ENCODE data around the gene MSX2. TPM values are rescaled to one million over a fixed set of nuclear protein-coding genes. Genes with fewer than 3 reads are reported as not detected.

Gene MSX2
- polyA plus RNA-seq, 1 of the 3 experiments (the other 2 are of a cell fraction), result 5.8 TPM

DNA sequence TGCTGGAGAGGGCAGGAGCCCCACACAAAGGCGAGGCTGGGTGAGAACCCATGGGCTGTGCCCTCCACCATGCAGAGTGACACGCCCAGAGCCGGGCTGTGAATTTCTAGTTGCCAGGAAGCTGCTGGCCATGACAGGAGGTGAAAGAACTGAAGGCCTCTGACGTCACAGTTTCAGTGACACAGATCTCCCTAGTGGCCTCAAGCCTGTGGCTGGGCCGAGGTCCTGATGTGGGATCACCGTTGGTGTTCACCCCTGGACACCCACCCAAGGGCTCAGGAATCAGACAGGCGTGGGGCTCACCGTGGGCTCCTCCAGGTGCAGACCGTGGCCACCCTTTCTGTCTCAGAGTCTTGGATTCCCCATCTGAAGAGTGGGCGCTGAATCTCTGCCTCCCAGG, 39.9 kb downstream of the MSX2 start:
- H3K36me3 ChIP-seq (replicated peaks in 1 of 2; ENCODE audit: control insufficient read depth in 1 of 2, insufficient read depth in 2 of 2, low read length in 1 of 2), result no peaks in the 10 kb centered on the region
- H3K27me3 ChIP-seq (ENCODE audit: insufficient read depth), result no peaks in the 10 kb centered on the region
- H3K4me2 ChIP-seq, result no peak overlapping the region
- no peaks in the 10 kb centered on the region for H3K4me1 ChIP-seq (ENCODE audit: control insufficient read depth in 1 of 2, insufficient read depth in 2 of 2, low read depth in 1 of 2, low read length in 1 of 2)
- H3K9ac ChIP-seq, result no peak overlapping the region
- H3K4me3 ChIP-seq (ENCODE audit: low read depth in 2 of 2, low read length in 1 of 2), result no peak overlapping the region
- no peak overlapping the region for H3K27ac ChIP-seq (ENCODE audit: low read depth in 2 of 2, low read length in 1 of 2)
- H3K9me3 ChIP-seq, result no peaks in the 10 kb centered on the region
- WGBS (ENCODE audit: low lambda C conversion rate), result 35% methylated on average over 8 of the region's 10 CpGs
- H2AFZ ChIP-seq (ENCODE audit: low read depth), result no peak overlapping the region
- no peaks in the 10 kb centered on the region for H3F3A ChIP-seq (replicated peaks; ENCODE audit: insufficient read depth)
- no peak for DNase-seq
- POLR2A ChIA-PET, result no interaction called here
- no peaks in the 10 kb centered on the region for H3K9me2 ChIP-seq
- CTCF ChIA-PET, result no interaction called here
- H4K20me1 ChIP-seq (ENCODE audit: insufficient read depth), result no peaks in the 10 kb centered on the region
- H3K79me2 ChIP-seq (ENCODE audit: insufficient read depth), result no peaks in the 10 kb centered on the region
- TF ChIP-seq FOXJ3 (CRISPR knock-in tag; IDR thresholded peaks at IDR 0.05) (no peak), FOXM1 (IDR thresholded peaks at IDR 0.05; ENCODE audit: low read depth) (no peak), NRF1 (IDR thresholded peaks at IDR 0.05; ENCODE audit: low read depth, low read length) (no peak), RFX5 (IDR thresholded peaks at IDR 0.05; ENCODE audit: low read length) (no peak), RXRA (IDR thresholded peaks at IDR 0.05; ENCODE audit: borderline replicate concordance, low read depth) (no peak), RAD21 (IDR thresholded peaks at IDR 0.05; ENCODE audit: low read length) (no peak), TAF1 (IDR thresholded peaks at IDR 0.05; ENCODE audit: borderline replicate concordance, low read depth, low read length) (no peak), MEF2A (IDR thresholded peaks at IDR 0.05; ENCODE audit: borderline replicate concordance, low read depth) (no peak), YY1 (IDR thresholded peaks at IDR 0.05; ENCODE audit: low read depth) (no peak), USF2 (IDR thresholded peaks at IDR 0.05; ENCODE audit: borderline replicate concordance, low read depth, low read length) (no peak), GABPA (IDR thresholded peaks at IDR 0.05; ENCODE audit: low read depth) (no peak), ELF1 (IDR thresholded peaks at IDR 0.05) (no peak), CHD2 (IDR thresholded peaks at IDR 0.05; ENCODE audit: low read length, partially characterized antibody) (no peak), REST (IDR thresholded peaks at IDR 0.05; ENCODE audit: low read depth, low read length) (no peak), POLR2AphosphoS5 (IDR thresholded peaks at IDR 0.05; ENCODE audit: low read depth, low read length) (no peak)

DNA sequence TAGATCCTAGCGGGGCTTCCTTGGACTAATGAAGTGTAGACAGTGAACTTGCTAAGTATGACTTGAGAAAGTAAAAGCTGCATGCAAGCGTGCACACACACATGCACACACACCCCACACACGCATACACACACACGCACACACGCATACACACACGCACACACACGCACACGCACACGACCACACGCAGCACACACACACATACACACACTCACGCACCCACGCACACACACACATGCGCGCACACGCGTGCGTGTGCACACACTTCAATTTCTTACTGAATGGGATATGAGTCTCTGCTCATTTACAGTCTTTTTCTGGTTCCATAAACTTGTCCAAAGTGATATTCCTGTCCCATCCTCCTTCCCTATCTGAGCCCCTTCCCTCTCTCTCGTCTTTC, 41.2 kb downstream of the MSX2 start:
- Histone ChIP-seq H2AFZ (ENCODE audit: low read depth) (no peak overlapping the region), H3F3A (replicated peaks; ENCODE audit: insufficient read depth) (no peaks in the 10 kb centered on the region), H3K9me2 (no peaks in the 10 kb centered on the region), H3K27ac (ENCODE audit: low read depth in 2 of 2, low read length in 1 of 2) (no peak overlapping the region), H3K9me3 (no peaks in the 10 kb centered on the region), H3K4me1 (ENCODE audit: control insufficient read depth in 1 of 2, insufficient read depth in 2 of 2, low read depth in 1 of 2, low read length in 1 of 2) (no peaks in the 10 kb centered on the region), H3K4me2 (no peak overlapping the region), H3K4me3 (ENCODE audit: low read depth in 2 of 2, low read length in 1 of 2) (no peak overlapping the region), H4K20me1 (ENCODE audit: insufficient read depth) (no peaks in the 10 kb centered on the region), H3K36me3 (replicated peaks in 1 of 2; ENCODE audit: control insufficient read depth in 1 of 2, insufficient read depth in 2 of 2, low read length in 1 of 2) (no peaks in the 10 kb centered on the region), H3K27me3 (ENCODE audit: insufficient read depth) (no peaks in the 10 kb centered on the region), H3K9ac (no peak overlapping the region), H3K79me2 (ENCODE audit: insufficient read depth) (no peaks in the 10 kb centered on the region)
- TF ChIP-seq MAX (IDR thresholded peaks at IDR 0.05; ENCODE audit: low read depth), result no peak
- TF ChIP-seq ZBTB33 (IDR thresholded peaks at IDR 0.05; ENCODE audit: borderline replicate concordance, low read depth), result no peak
- no peak for TF ChIP-seq EP300 (IDR thresholded peaks at IDR 0.05; ENCODE audit: borderline replicate concordance in 1 of 2, low read depth in 1 of 2, low read length in 1 of 2)
- TF ChIP-seq MEF2A (IDR thresholded peaks at IDR 0.05; ENCODE audit: borderline replicate concordance, low read depth), result no peak
- TF ChIP-seq, protein P1, sequence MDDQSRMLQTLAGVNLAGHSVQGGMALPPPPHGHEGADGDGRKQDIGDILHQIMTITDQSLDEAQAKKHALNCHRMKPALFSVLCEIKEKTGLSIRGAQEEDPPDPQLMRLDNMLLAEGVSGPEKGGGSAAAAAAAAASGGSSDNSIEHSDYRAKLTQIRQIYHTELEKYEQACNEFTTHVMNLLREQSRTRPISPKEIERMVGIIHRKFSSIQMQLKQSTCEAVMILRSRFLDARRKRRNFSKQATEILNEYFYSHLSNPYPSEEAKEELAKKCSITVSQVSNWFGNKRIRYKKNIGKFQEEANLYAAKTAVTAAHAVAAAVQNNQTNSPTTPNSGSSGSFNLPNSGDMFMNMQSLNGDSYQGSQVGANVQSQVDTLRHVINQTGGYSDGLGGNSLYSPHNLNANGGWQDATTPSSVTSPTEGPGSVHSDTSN (IDR thresholded peaks at IDR 0.05), result no peak
- TF ChIP-seq RCOR1 (IDR thresholded peaks at IDR 0.05; ENCODE audit: low read length), result no peak
- TF ChIP-seq NRF1 (IDR thresholded peaks at IDR 0.05; ENCODE audit: low read depth, low read length), result no peak
- TF ChIP-seq USF1 (IDR thresholded peaks at IDR 0.05; ENCODE audit: borderline replicate concordance, low read depth), result no peak
- no peak for TF ChIP-seq RAD21 (IDR thresholded peaks at IDR 0.05; ENCODE audit: low read length)
- ChIA-PET POLR2A (no interaction called here), CTCF (no interaction called here)
- WGBS (ENCODE audit: low lambda C conversion rate), result 70% methylated on average over 18 of the region's 18 CpGs
- DNase-seq, result no peak

Data from SK-N-SH (cell line).